VCaP (cell line): ENCODE measurements around the gene SYNGR2.
A peak's percentile ranks its signal among the peaks of the same experiment; 100 is the strongest.

Source experiments
- H3K27ac ChIP-seq: fragments of 450-650 bp; 2 replicates; pipeline ENCODE4 v1.5.1; 2017
- CTCF ChIP-seq: fragments of 450-650 bp; conservative IDR thresholded peaks from 2 replicates; pipeline ENCODE4 v1.5.1; 2017; ENCODE audit warnings: mild to moderate bottlenecking, moderate library complexity

Gene SYNGR2

GRCh38 chr17:78180508-78180907 lies 12.1 kb downstream of the SYNGR2 start:
- no peak for TF ChIP-seq CTCF
- peak overlapping the region; percentile 96; the same call in 1 of the 2 replicates for H3K27ac ChIP-seq

- no peak for TF ChIP-seq CTCF
- H3K27ac ChIP-seq = peak overlapping the region; percentile 96
Observed at GRCh38 chr17:78182504-78182903, 14.1 kb downstream of the SYNGR2 start.

- no peak for TF ChIP-seq CTCF
- H3K27ac ChIP-seq = peak overlapping the region; percentile 96
Observed at GRCh38 chr17:78183916-78184315, 15.5 kb downstream of the SYNGR2 start.

GRCh38 chr17:78184351-78184750 lies 16.0 kb downstream of the SYNGR2 start:
- TF ChIP-seq CTCF = no peak
- H3K27ac ChIP-seq = peak overlapping the region; percentile 96

- H3K27ac ChIP-seq = peak overlapping the region; percentile 96
- no peak for TF ChIP-seq CTCF
Observed at GRCh38 chr17:78184868-78185267, 16.5 kb downstream of the SYNGR2 start.

GRCh38 chr17:78185981-78186691 lies 17.8 kb downstream of the SYNGR2 start:
- H3K27ac ChIP-seq = peak overlapping the region; percentile 96
- TF ChIP-seq CTCF = no peak

- peak; percentile 82 for TF ChIP-seq CTCF
- H3K27ac ChIP-seq = peak within 1 kb of the TSS; percentile 96
Observed at GRCh38 chr17:78186692-78187595, 18.6 kb downstream of the SYNGR2 start, which contains the start of the genes AFMID and TK1. Gene AFMID (plus strand): TSS chr17:78187362. CDS start chr17:78187371, 9 bp downstream. Gene TK1 (minus strand): TSS chr17:78187052. CDS start chr17:78186994, 58 bp downstream.
